OCI-LY1 (cell line): ENCODE data around the gene COL12A1.

Source experiments
- H2AFZ ChIP-seq: fragments of 200-600 bp; sonication (generic), shearing (Covaris generic); 2 replicates; pipeline ENCODE4 v1.6.0; 2014; ENCODE audit warnings: antibody characterized with exemption, mild to moderate bottlenecking, low read length
- H3F3A ChIP-seq: fragments of 200-600 bp; sonication (generic), shearing (Covaris generic); 2 replicates; pipeline ENCODE4 v1.6.0; 2014; ENCODE audit warnings: mild to moderate bottlenecking, antibody characterized with exemption, low read length, moderate library complexity; ENCODE audit not compliant: insufficient read depth
- H3K27ac ChIP-seq: fragments of 200-600 bp; sonication (generic); 2 replicates; pipeline ENCODE4 v1.5.1; 2014; ENCODE audit warnings: low read length, mixed run types, mild to moderate bottlenecking, low read depth; ENCODE audit not compliant: poor library complexity, severe bottlenecking
- H3K27me3 ChIP-seq: fragments of 200-600 bp; sonication (generic); 2 replicates; pipeline ENCODE4 v1.6.0; 2014; ENCODE audit warnings: antibody characterized with exemption, mild to moderate bottlenecking, low read length, moderate library complexity; ENCODE audit not compliant: insufficient read depth
- H3K36me3 ChIP-seq: fragments of 200-600 bp; sonication (generic); 2 replicates; pipeline ENCODE4 v1.6.1; 2014; ENCODE audit warnings: mild to moderate bottlenecking, antibody characterized with exemption, low read length, moderate library complexity, mixed read lengths; ENCODE audit not compliant: insufficient read depth
- H3K4me1 ChIP-seq: fragments of 200-600 bp; sonication (generic); 2 replicates; pipeline ENCODE4 v1.5.1; 2014; ENCODE audit warnings: mild to moderate bottlenecking, low read length, moderate library complexity; ENCODE audit not compliant: insufficient read depth, severe bottlenecking
- H3K4me2 ChIP-seq: fragments of 200-600 bp; sonication (generic), shearing (Covaris generic); 2 replicates; pipeline ENCODE4 v1.6.1; 2014; ENCODE audit warnings: low read length
- H3K4me3 ChIP-seq: fragments of 200-600 bp; sonication (generic); 2 replicates; pipeline ENCODE4 v1.5.1; 2014; ENCODE audit warnings: low read length, low read depth, mild to moderate bottlenecking, mixed read lengths; ENCODE audit not compliant: poor library complexity, severe bottlenecking
- H3K79me2 ChIP-seq: fragments of 200-600 bp; shearing (Covaris generic); 2 replicates; pipeline ENCODE4 v1.6.1; 2016; ENCODE audit warnings: mixed run types, low read length, mixed read lengths; ENCODE audit not compliant: insufficient read depth
- H3K9ac ChIP-seq: fragments of 200-600 bp; sonication (generic), shearing (Covaris generic); 2 replicates; pipeline ENCODE4 v1.6.1; 2014; ENCODE audit warnings: mild to moderate bottlenecking, low read length, mixed read lengths
- H3K9me2 ChIP-seq: fragments of 200-600 bp; sonication (generic), shearing (Covaris generic); 2 replicates; pipeline ENCODE4 v1.6.1; 2014; ENCODE audit warnings: low read depth, mild to moderate bottlenecking, low read length, mixed read lengths
- H3K9me3 ChIP-seq: fragments of 200-600 bp; shearing (Covaris generic); 2 replicates; pipeline ENCODE4 v1.6.1; 2014; ENCODE audit warnings: low read length, mixed read lengths
- H4K20me1 ChIP-seq: fragments of 200-600 bp; sonication (generic), shearing (Covaris generic); 2 replicates; pipeline ENCODE4 v1.6.0; 2016; ENCODE audit warnings: mild to moderate bottlenecking, low read length; ENCODE audit not compliant: insufficient read depth
- CTCF ChIP-seq: fragments of 200-600 bp; sonication (generic), shearing (Covaris generic); IDR thresholded peaks from 2 replicates; pipeline ENCODE4 v1.5.1; 2017; ENCODE audit warnings: mild to moderate bottlenecking, antibody characterized with exemption, low read length, moderate library complexity, mixed read lengths
- EZH2 ChIP-seq: fragments of 200-600 bp; sonication (generic), shearing (Covaris generic); IDR thresholded peaks from 2 replicates; pipeline ENCODE4 v1.8.0; 2017; ENCODE audit warnings: borderline replicate concordance, mixed run types, mild to moderate bottlenecking, antibody characterized with exemption, low read length, moderate library complexity, mixed read lengths

COL12A1 gene

GRCh38 chr6:75201021-75201420, 4.8 kb downstream of the COL12A1 start:
- H3F3A ChIP-seq = no peaks in the 10 kb centered on the region
- H3K27ac ChIP-seq = no peak overlapping the region
- H3K9ac ChIP-seq = no peak overlapping the region
- no peaks in the 10 kb centered on the region for H3K9me2 ChIP-seq
- no peaks in the 10 kb centered on the region for H3K9me3 ChIP-seq
- no peaks in the 10 kb centered on the region for H4K20me1 ChIP-seq
- H3K4me1 ChIP-seq = no peaks in the 10 kb centered on the region
- no peaks in the 10 kb centered on the region for H3K36me3 ChIP-seq
- no peak overlapping the region for H3K4me2 ChIP-seq
- no peak for TF ChIP-seq CTCF
- no peak for TF ChIP-seq EZH2
- H3K4me3 ChIP-seq = no peak overlapping the region
- no peaks in the 10 kb centered on the region for H3K79me2 ChIP-seq
- no peaks in the 10 kb centered on the region for H3K27me3 ChIP-seq
- no peak overlapping the region for H2AFZ ChIP-seq

DNA sequence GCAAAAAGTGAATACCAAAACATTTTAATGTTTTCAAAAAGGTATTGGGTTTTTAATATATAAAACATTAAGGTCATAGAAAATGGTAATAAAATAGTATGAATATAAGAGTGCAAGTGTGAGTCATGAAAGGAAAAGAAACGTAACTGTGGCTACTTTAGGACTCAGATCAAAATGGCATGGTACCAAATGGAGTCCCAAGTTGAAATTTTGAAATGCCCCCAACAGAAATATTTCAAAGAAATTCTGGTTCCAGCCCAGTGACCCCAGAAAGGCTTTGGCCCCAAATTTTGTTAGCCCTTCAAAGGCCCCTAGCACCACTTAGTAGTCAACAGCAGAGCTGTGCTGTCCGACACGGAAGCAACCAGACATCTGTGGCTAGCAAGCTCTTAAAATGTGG, 6.0 kb downstream of the COL12A1 start:
- H3K79me2 ChIP-seq = no peaks in the 10 kb centered on the region
- no peak overlapping the region for H3K4me2 ChIP-seq
- no peak overlapping the region for H3K4me3 ChIP-seq

GRCh38 chr6:75196081-75196687, 9.7 kb downstream of the COL12A1 start:
- H4K20me1 ChIP-seq = no peaks in the 10 kb centered on the region

More for the DNA sequence above, 6.0 kb downstream of the COL12A1 start:
- Histone ChIP-seq H3K36me3 (no peaks in the 10 kb centered on the region), H3F3A (no peaks in the 10 kb centered on the region), H3K4me1 (no peaks in the 10 kb centered on the region), H3K27ac (no peak overlapping the region), H3K9me2 (no peaks in the 10 kb centered on the region), H3K9ac (no peak overlapping the region), H3K9me3 (no peaks in the 10 kb centered on the region), H3K27me3 (no peaks in the 10 kb centered on the region), H4K20me1 (no peaks in the 10 kb centered on the region), H2AFZ (no peak overlapping the region)
- TF ChIP-seq CTCF (no peak), EZH2 (no peak)

More at GRCh38 chr6:75196081-75196687, 9.7 kb downstream of the COL12A1 start:
- Histone ChIP-seq H3K4me3 (no peak overlapping the region), H3K9me3 (no peaks in the 10 kb centered on the region), H3K27ac (no peak overlapping the region), H3F3A (no peaks in the 10 kb centered on the region), H3K4me2 (no peak overlapping the region), H3K9me2 (no peaks in the 10 kb centered on the region), H2AFZ (no peak overlapping the region), H3K79me2 (no peaks in the 10 kb centered on the region), H3K27me3 (no peaks in the 10 kb centered on the region), H3K9ac (no peak overlapping the region), H3K4me1 (no peaks in the 10 kb centered on the region), H3K36me3 (no peaks in the 10 kb centered on the region)
- no peak for TF ChIP-seq CTCF
- no peak for TF ChIP-seq EZH2
